Left lung (tissue), 10 donors: ENCODE measurements around the gene CDK14. TPM values are rescaled to one million over a fixed set of nuclear protein-coding genes. Genes with fewer than 3 reads are reported as not detected.

ENCODE experiments used
- ATAC-seq: fragments of 200-7000 bp; cut with Tn5 transposase; one replicate; pipeline ENCODE4 v1.9.1; 2020; ENCODE audit warnings: moderate library complexity
- DNase-seq, 4 donors: peaks; one replicate each; pipeline ENCODE4 v3.0.0-alpha.2; 2013 to 2020
- H3K27ac ChIP-seq, 2 donors: fragments of 200-600 bp; sonication (generic) in 1 of 2; one replicate each; pipeline versions ENCODE4 v1.5.0 to v1.8.0; 2020 to 2021
- H3K27me3 ChIP-seq, 2 donors: fragments of 200-600 bp; sonication (generic) in 1 of 2; one replicate each; pipeline versions ENCODE4 v1.5.0 to v1.8.0; 2020 to 2021
- H3K36me3 ChIP-seq, 2 donors: fragments of 200-600 bp; sonication (generic) in 1 of 2; one replicate each; pipeline versions ENCODE4 v1.5.0 to v1.8.0; 2020 to 2021
- H3K4me1 ChIP-seq, 2 donors: fragments of 200-600 bp; one replicate each; pipeline ENCODE4 v1.8.0; 2021
- H3K4me3 ChIP-seq, 2 donors: fragments of 200-600 bp; sonication (generic) in 1 of 2; one replicate each; pipeline versions ENCODE4 v1.5.0 to v1.8.0; 2020 to 2021; ENCODE audit warnings: mild to moderate bottlenecking in 1 of 2
- H3K9me3 ChIP-seq, 2 donors: fragments of 200-600 bp; sonication (generic) in 1 of 2; one replicate each; pipeline versions ENCODE4 v1.5.0 to v1.8.0; 2020 to 2021
- intact Hi-C, 2 donors: fragments of 100-400 bp; cut with DNase I; formaldehyde crosslinking; loops; one replicate each; pipeline versions ENCODE4 v1.11.2 to v1.14.2; 2022
- polyA plus RNA-seq, 6 donors: library from polyadenylated mRNA; unstranded; fragments of 120-200 nt; gene quantifications; one replicate each; pipeline ENCODE4 v1.2.1, GENCODE V29; 2013; ENCODE audit not compliant: insufficient read length in 6 of 6
- total RNA-seq, 2 donors: library from RNA; stranded (reverse); fragmentation: NEBNext Ultra II Directional; extraction: Animal tissue kit (Norgen Biotek cat#: 25700); gene quantifications; one replicate each; pipeline ENCODE4 v1.2.1, GENCODE V29; 2021
- TF ChIP-seq, protein P1 (sequence below), 2 donors: fragments of 200-600 bp; sonication (generic) in 1 of 2; IDR thresholded peaks; one replicate each; pipeline versions ENCODE4 v1.5.0 to v1.8.0; 2021; ENCODE audit warnings: antibody characterized with exemption in 2 of 2
- donor health status: DM: no; HTN: yes; CAD: no.
- donor health status: DM: no; HTN: no; CAD: no.

CDK14 gene
- total and polyA plus RNA-seq, 8 donors = 24.1 to 45.1 (median 30.0) TPM

DNA sequence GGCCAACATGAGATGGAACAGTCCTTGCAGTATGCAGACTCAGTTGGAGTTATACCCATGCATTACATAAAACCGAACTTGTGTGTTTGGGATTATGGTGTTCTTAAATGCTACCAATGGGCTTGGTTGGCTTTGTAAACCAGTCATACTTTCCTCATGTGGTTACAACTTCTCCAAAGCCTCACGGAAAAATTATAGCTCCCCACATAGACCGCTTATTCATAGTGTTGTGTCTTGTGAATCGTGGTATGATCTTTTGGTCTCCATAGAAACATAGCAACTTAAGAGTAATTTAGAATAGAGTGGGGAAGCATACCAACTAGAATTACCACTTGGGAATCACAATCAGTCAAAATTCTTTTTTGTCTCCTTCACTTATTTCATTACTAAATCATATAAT is 555.8 kb downstream of the CDK14 start:
- H3K9me3 ChIP-seq = no peaks in the 10 kb centered on the region
- H3K27ac ChIP-seq = no peak overlapping the region
- no peak overlapping the region for H3K4me3 ChIP-seq
- H3K36me3 ChIP-seq = no peaks in the 10 kb centered on the region
- intact Hi-C loops = no loop called here
- no peaks in the 10 kb centered on the region for H3K4me1 ChIP-seq
- no peak for DNase-seq
- no peak for ATAC-seq
- H3K27me3 ChIP-seq = no peaks in the 10 kb centered on the region
- TF ChIP-seq, protein P1, sequence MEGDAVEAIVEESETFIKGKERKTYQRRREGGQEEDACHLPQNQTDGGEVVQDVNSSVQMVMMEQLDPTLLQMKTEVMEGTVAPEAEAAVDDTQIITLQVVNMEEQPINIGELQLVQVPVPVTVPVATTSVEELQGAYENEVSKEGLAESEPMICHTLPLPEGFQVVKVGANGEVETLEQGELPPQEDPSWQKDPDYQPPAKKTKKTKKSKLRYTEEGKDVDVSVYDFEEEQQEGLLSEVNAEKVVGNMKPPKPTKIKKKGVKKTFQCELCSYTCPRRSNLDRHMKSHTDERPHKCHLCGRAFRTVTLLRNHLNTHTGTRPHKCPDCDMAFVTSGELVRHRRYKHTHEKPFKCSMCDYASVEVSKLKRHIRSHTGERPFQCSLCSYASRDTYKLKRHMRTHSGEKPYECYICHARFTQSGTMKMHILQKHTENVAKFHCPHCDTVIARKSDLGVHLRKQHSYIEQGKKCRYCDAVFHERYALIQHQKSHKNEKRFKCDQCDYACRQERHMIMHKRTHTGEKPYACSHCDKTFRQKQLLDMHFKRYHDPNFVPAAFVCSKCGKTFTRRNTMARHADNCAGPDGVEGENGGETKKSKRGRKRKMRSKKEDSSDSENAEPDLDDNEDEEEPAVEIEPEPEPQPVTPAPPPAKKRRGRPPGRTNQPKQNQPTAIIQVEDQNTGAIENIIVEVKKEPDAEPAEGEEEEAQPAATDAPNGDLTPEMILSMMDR (IDR thresholded peaks at IDR 0.05) = no peak

DNA sequence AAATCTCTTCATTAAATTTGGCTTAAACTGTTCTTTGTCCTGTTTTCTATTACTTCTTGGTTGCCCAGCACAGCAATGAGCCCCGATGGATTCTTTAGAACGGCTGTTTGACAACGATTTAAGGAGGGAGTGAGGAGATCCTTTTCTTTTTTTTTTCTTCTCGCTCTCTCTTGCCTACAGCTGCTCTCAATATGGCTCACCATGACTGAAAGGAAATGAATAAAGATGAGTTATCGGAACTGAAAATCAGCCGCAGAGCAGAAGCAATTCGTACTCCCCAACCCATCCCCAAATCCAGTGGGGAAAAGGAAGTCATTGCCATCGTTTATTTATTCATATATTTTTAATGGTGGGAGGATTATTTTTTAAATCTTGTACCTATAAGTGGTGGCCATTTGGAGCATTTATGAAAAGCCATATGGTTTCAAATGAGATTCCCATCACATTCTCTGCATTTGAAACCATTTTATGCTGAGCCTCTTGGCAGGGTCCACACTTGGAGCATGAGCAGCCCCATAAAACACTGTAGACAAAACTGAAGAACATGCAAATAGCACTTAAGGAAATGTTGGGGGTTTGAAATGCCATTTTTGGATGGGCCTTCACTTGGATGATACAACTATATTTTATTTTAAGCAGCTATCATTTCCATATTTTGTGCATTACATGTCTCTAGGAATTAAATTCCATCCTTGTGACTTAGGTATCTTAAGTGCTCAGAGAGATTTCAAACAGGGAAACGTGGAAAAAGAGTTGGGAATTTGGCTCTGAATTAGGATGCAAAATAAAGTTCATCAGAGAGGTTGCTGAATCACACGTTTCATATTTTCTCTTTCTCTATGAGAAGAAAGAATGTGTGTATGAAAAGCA is 560.4 kb downstream of the CDK14 start:
- Histone ChIP-seq H3K36me3 (no peaks in the 10 kb centered on the region), H3K4me3 (no peak overlapping the region), H3K4me1 (no peaks in the 10 kb centered on the region), H3K9me3 (no peaks in the 10 kb centered on the region), H3K27me3 (no peaks in the 10 kb centered on the region), H3K27ac (no peak overlapping the region)
- intact Hi-C loops = no loop called here
- ATAC-seq (no peak), DNase-seq (no peak)
- TF ChIP-seq, protein P1 (IDR thresholded peaks at IDR 0.05) = no peak

DNA sequence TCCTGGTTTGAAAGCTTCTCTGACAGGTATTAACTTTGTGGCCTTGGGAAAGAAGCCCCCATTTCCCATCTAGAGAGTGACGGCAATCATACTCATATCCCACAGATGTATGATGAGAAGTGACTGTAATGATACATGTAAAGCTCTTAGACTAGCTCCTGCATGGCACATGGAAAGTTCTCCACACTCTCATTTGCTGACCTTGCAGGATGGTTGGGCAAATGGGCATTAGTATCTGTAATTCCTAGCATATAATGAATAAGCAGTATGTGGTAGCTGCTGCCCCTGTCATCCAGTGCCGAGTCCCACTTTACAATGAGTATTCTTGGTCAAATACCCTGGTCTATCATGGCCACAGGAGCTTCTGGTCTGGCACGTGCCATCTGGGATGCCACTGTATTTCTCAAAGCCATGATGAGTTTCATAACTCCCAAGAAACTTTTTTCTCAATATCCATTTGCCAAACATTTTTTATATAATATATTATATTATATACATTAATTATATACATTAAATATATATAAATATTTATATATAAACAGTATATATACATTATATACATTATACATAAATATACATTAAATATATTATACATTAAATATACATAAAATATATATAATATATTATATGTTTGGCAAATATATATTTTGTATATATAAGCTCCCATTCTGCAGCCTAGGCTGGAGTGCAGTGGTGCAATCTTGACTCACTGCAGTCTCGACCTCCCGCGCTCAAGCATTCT is 561.6 kb downstream of the CDK14 start:
- Histone ChIP-seq H3K4me3 (no peak overlapping the region), H3K36me3 (no peaks in the 10 kb centered on the region), H3K27me3 (no peaks in the 10 kb centered on the region), H3K4me1 (no peaks in the 10 kb centered on the region), H3K9me3 (no peaks in the 10 kb centered on the region), H3K27ac (no peak overlapping the region)
- DNase-seq (no peak), ATAC-seq (no peak)
- TF ChIP-seq, protein P1 (IDR thresholded peaks at IDR 0.05) = no peak
- intact Hi-C loops = no loop called here

DNA sequence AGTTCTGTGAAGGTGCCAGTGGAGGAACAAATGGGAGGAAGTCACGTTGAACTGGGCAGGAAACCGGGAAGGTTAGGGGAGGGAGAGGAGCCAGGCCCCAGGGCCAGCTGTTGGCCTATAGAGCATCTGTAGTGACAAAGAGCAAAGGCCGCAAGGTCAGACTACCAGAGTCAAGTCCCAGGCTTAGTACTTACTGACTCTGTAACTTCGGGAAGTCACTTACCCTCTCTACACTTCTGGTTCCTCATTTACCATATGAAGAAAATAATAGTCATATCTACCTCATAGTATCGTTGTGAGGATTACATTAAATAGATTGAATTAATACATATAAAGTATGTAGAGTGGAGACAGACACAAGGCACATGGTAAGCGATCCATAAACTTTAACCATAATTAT is 566.3 kb downstream of the CDK14 start:
- intact Hi-C loops = no loop called here
- ATAC-seq = no peak

More for the DNA sequence above, 566.3 kb downstream of the CDK14 start:
- peaks cover 4 to 7% of the 10 kb centered on the region in 2 donors for H3K4me1 ChIP-seq
- H3K4me3 ChIP-seq = no peak overlapping the region
- no peak for DNase-seq
- TF ChIP-seq, protein P1 (IDR thresholded peaks at IDR 0.05) = no peak
- no peaks in the 10 kb centered on the region for H3K36me3 ChIP-seq
- no peak overlapping the region for H3K27ac ChIP-seq
- no peaks in the 10 kb centered on the region for H3K9me3 ChIP-seq
- H3K27me3 ChIP-seq = no peaks in the 10 kb centered on the region
